ENCODE data around the gene RIPPLY3.
"Not testable (repeated sequence)": the region's sequence is repeated elsewhere in the genome, so short reads cannot be mapped to it uniquely, and the experiment has no call there.

RIPPLY3 gene

GRCh38 chr21:37017951-37018679 is 11.6 kb downstream of the RIPPLY3 start:
- DNase-seq (ENCODE audit: low read depth), result no peak

- no peak for DNase-seq (ENCODE audit: low read depth)
Observed at GRCh38 chr21:37026499-37026898, 20.0 kb downstream of the RIPPLY3 start.

DNA sequence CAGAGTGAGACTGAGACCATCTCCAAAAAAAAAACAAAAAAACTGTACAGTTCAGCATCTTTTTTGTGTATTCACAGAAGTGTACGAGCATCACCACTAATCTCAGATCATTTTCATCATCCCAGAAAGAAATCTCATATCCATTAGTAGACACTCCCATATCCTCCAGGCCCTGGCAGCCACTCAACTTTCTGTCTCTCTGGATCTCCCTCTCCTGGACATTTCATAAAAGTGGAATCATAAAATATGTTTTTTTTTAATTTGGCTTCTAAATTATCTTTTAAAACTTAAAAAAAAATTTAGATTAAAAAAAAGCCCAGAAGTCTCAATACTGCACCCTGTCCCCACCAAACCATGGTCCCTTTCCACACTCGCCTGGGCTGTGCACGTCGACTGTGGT is 22.1 kb downstream of the RIPPLY3 start:
- DNase-seq (ENCODE audit: low read depth), result no peak

GRCh38 chr21:37030864-37031263 is 24.4 kb downstream of the RIPPLY3 start:
- no peak for DNase-seq (ENCODE audit: low read depth)

DNA sequence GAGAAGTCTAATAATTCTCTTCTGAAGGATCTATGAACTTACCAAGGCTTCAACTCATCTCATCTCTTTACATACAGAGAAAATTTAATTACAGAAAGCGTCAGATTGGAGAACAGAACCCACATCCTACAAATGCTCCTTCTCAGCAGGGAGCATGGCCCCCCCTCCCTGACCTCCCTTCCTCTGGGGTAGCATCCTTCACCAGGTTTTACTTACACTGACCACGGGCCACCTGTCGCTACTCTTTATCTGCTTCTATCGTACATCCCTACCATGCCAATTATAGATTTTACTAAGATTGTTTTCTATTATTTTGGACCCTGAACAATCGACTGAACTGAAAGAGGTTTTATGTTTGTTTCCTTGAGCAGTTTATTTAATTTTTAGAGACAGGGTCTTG is 25.8 kb downstream of the RIPPLY3 start:
- no peak for DNase-seq (ENCODE audit: low read depth)

GRCh38 chr21:37032877-37033471 is 26.5 kb downstream of the RIPPLY3 start:
- no peak for DNase-seq (ENCODE audit: low read depth)

DNA sequence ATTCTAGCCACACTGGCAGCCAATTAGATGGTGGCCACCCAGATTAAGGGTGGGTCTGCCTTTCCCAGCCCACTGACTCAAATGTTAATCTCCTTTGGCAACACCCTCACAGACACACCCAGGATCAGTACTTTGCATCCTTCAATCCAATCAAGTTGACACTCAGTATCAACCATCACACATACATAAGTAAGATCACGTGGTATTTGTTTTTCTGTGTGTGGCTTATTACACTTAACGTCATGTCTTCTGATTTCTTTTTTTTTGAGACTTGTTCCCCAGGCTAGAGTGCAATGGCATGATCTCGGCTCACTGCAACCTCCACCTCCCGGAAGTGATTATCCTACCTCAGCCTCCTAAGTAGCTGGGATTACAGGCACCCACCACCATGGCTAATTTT is 27.9 kb downstream of the RIPPLY3 start:
- not testable (repeated sequence) for DNase-seq (ENCODE audit: low read depth)

DNA sequence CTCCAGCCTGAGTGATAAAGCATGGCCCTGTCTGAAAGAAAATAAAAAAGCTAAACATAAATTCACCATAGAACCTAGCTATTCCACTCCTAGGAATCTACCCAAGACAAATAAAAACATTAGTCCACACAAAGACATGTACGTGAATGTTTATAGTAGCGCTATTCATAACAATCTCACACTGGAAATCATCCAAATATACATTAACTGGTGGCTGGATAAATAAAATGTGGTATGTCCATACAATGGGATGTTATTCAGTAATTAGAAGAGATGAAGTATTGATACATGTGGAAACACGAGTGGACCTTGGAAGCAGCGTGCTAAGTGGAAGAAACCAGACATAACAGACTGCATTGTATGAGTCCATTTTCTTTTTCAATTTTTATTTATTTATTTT is 29.7 kb downstream of the RIPPLY3 start:
- DNase-seq (ENCODE audit: low read depth), result no peak

- no peak for DNase-seq (ENCODE audit: low read depth)
Observed at GRCh38 chr21:37039411-37040075, 33.0 kb downstream of the RIPPLY3 start.

DNA sequence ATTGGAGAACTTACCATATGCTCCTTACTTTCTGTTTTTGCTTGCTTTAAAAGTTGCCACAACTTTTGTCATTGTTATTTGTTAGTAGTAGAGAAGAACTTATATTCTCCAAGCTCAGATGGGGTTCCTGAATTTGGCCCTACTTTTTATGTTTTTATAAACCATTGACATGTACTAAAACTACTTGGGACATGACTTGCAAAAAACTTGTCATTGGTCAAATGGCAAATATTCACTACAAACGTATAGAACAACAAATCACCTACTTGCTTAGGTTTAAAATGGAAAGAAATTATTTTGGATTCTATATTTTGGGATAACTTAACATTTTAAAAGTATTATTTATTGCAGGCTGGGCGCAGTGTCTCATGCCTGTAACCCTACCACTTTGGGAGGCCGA is 33.7 kb downstream of the RIPPLY3 start:
- no peak for DNase-seq (ENCODE audit: low read depth)

- DNase-seq (ENCODE audit: low read depth), result no peak
Observed at GRCh38 chr21:37041706-37042271, 35.3 kb downstream of the RIPPLY3 start.

GRCh38 chr21:37043818-37044217 is 37.3 kb downstream of the RIPPLY3 start:
- DNase-seq (ENCODE audit: low read depth), result no peak

DNA sequence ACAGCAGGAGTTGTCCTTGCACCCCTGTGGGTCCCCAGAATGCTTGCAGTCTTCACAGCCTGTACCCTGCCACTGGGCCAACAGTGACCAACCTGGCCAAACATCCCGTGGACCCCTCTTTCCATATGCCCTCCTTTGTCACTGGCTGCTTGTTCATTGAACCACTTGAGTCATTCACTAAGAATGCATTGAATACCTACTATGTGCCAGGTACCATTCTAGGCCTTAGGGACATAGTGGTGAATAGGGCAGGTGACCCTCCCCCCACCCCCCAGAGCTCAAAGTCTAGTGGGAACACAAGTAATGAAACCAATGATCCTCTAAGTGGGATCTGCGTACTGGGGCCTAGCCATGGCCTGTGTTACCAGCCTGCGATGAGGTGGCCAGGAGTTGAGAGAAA is 38.1 kb downstream of the RIPPLY3 start:
- no peak for DNase-seq (ENCODE audit: low read depth)

DNA sequence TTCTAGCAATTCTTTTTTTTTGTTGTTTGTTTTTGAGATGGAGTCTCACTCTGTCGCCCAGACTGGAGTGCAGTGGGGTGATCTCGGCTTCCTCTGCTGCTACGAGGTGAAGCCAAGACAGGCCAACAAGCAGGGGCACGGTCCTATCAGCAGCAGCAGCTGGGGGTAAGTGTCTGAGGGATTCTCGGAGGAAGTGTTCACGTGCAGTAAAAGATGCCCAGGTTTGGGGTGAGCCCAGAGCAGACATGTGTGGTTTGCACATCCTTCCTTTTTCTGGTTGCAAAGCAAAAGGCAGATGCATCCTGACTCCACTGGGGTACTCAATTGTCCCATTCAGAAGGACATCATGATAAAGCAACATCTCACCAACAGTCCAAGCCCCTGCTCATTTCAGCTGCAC is 38.6 kb downstream of the RIPPLY3 start:
- DNase-seq (ENCODE audit: low read depth), result no peak

DNA sequence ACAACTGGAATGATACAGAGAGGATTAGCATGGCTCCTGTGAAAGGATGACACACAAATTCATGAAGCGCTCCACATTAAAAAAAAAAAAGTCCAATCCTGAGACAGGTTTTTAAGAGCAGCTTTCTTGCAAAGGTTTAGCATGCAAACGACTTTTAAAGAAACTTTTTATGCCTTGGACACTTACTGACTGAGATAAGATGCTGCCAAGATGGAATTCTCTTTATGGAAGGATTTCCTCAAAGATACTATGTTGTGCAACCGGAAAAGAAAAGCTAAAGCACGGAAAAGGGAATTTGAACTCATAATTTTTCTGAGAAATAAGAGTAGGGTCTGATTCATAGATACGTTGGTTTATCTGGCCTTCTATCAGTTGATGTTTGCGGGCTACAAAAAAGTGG is 39.1 kb downstream of the RIPPLY3 start:
- DNase-seq (ENCODE audit: low read depth), result no peak

GRCh38 chr21:37047079-37047478 is 40.6 kb downstream of the RIPPLY3 start:
- no peak for DNase-seq (ENCODE audit: low read depth)

DNA sequence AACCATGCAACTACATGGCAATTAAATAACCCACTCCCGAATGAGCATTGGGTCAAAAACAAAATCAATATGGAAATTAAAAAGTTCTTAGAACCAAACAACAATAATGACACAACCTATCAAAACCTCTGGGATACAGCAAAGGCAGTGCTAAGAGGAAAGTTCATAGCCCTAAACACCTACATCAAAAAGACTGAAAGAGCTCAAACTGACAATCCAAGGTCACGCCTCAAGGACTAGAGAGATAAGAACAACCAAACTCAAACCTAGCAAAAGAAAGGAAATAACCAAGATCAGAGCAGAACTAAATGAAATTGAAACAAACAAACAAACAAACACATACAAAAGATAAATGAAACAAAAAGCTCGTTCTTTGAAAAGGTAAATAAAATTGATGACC is 43.2 kb downstream of the RIPPLY3 start:
- not testable (repeated sequence) for DNase-seq (ENCODE audit: low read depth)

DNA sequence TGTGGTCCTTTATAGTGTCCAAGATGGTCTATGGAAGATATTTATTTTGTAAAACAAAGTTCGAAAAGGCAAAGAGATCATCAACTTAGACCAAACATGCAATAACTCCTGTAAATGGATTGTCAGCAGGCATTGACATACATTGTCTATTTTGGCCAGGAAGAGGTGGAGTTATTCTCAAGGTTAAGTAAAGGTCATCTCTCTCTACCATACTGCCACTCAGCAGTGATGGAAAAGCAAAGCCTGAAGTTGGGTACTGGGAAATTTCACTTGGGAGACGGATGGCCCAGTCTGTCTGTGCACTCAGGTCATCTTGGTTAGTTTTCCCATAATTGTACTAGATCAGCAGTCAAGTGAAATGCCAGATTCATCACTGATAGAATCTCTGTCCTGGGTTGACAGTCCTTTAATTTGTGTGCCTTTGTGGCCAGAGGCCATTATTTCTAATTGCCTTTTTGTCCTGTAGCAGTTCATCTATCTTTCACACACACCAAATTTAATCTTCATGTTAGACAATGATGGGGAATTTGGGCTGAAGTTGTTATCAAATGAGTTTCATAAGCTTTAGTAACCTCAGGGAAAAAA is 48.9 kb downstream of the RIPPLY3 start:
- DNase-seq (ENCODE audit: low read depth), result no peak

GRCh38 chr21:37057614-37058013 is 51.1 kb downstream of the RIPPLY3 start:
- no peak for DNase-seq (ENCODE audit: low read depth)

DNA sequence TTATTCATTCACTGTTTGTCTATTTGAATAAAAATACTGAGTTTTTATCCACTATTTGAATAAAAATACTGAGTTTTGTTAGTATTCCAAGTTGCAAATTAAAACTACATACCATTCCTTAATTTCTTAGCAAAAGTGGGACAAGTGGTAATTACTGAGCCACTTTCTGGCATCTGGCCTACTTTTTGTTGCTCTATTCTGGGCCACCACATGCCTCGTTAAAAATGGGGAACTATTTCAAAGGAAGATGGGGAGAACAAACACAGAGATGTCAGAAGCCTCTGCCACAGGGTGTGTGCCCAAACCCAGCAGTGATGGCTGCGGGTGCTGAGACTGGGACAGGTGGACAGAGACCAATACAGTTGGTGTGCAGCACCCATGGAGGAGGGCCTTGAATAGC is 51.8 kb downstream of the RIPPLY3 start:
- no peak for DNase-seq (ENCODE audit: low read depth)

GRCh38 chr21:37059181-37059580 is 52.7 kb downstream of the RIPPLY3 start:
- DNase-seq (ENCODE audit: low read depth), result no peak

DNA sequence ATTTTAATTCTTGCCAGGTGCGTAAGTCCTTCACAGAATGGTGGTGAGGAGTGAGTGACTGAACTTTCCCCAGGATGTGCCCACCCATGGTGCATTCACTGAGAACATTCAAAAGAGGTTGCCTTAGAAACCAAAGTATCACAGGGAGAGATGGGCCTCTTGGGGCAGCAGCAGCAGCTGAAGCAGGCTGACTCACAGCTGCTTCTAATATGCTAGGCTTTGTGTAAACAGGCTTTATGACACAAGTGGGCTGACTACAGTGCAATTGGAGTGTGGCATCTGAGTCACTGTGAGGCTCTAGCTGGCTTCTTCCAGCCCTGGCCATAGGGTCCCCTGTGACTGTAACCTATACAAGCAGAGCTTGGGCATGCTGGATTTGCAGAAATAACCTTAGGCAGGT is 53.8 kb downstream of the RIPPLY3 start:
- DNase-seq (ENCODE audit: low read depth), result no peak

Data from activated T-helper 1 cell treated with Interleukin-2 at 50 U/mL for 16 hours (primary cell).